DND-41 (cell line): Measurements from ENCODE around the gene PTGR2.

Experiments used
- CTCF ChIP-seq: IDR thresholded peaks from 2 replicates; pipeline ENCODE4 v1.5.1; 2012; ENCODE audit warnings: borderline replicate concordance, low read length, moderate library complexity, mild to moderate bottlenecking; ENCODE audit not compliant: poor library complexity, severe bottlenecking; ENCODE audit errors: extremely low read depth
- EZH2 ChIP-seq: IDR thresholded peaks from 3 replicates; pipeline ENCODE4 v1.6.1; 2012; ENCODE audit warnings: borderline replicate concordance, low read depth, mild to moderate bottlenecking, moderate library complexity, low read length, inconsistent platforms; ENCODE audit not compliant: severe bottlenecking

GRCh38 chr14:73817020-73817655 is 34.5 kb upstream of the PTGR2 start:
- TF ChIP-seq CTCF (no peak), EZH2 (no peak)
